Stimulated activated CD4-positive, alpha-beta T cell treated with anti-CD3 and anti-CD28 coated beads, Interleukin-1b, Interleukin-23, amount 100 ng/mL, for 24 hours (primary cell): Measurements from ENCODE around the gene XCR1.
"Not testable (repeated sequence)": the region's sequence is repeated elsewhere in the genome, so short reads cannot be mapped to it uniquely, and the experiment has no call there.

Experiments
- DNase-seq, 4 experiments: peaks; one replicate each; pipeline ENCODE4 v3.0.0-alpha.2; 2020; ENCODE audit warnings: low read depth in 4 of 4, low spot score in 1 of 4

XCR1 gene

DNA sequence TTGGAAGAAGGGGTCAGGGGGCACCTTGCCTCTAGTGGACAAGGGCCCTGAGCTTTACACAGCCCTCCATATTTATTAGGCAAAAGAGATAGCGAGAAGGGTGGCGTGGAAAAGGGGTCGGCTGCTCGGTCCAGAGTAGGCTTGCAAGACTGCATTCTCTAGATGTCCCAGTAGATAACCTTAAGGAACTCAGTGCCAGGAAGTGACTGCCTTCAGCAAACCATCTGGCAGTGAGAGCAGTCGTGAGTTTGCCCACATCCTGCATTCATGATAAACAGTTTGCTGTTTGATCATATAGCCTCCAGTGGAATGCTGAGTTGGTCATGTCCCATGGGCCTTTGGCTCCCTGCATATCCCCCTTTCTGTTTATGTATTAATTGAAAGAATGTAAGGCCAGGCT is 18.9 kb upstream of the XCR1 start:
- not testable (repeated sequence) for DNase-seq

- DNase-seq: no peak
Measured at GRCh38 chr3:46038916-46039315, 11.6 kb upstream of the XCR1 start.

GRCh38 chr3:46038071-46038470 is 10.8 kb upstream of the XCR1 start:
- DNase-seq: not testable (repeated sequence)

DNA sequence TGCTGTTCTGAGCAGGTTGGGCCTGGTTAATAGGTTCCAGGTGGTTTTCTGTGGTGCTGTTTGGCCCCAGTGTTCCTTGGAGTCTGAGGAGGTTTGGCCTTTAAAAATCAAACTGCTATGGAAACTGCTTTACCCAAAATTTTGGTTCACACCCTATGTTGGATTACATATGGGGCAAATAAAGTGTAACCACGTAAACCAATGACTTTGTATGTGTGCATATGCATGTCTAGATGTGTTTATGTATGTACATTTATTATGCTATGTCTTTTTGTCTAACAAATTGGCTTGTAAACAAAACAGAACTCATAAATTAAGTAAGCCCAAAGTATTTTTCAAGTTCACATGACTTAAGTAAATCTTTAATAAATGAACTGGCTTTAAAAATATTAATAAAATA is 8.9 kb upstream of the XCR1 start:
- no peak for DNase-seq

DNA sequence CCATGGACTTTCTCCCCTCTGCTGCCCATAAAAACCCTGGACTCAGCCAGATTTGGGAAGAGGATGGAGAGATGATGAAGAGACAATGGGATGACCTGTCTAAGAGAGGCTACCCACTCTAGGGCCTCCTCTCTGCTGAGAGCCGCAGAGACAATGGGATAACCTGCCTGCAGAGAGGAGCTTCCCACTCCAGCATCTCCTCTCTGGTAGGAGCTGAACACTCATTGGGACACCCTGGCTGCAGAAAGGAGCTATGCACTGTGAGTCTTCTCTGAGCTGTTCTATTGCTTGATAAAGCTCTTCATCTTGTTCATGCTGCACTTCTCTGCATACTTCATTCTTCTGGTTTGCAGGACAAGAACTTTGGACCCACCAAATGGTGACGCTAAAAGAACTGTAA is 4.5 kb upstream of the XCR1 start:
- DNase-seq: no peak

DNA sequence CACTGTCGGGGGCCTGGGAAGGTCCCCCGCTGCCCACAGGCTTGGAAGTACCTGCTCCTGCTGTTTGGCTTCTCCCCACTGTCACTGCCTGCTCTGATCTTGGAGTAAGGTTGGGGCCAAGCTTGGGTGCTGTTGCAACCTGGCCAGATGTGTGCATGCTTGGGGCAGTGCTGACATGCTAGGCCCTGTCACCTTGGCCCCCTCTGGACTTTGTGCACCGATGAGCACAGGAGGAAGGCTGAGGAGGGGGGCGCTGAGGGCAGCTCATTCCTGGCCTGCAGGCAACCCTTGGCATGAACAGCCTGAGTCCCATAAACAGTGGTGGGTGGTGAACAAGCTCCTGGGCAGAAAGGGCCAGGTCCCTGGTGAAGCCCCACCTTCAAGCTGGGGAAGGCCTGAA is 4.0 kb upstream of the XCR1 start:
- no peak for DNase-seq

GRCh38 chr3:46030626-46031025 is 3.3 kb upstream of the XCR1 start:
- no peak for DNase-seq

DNA sequence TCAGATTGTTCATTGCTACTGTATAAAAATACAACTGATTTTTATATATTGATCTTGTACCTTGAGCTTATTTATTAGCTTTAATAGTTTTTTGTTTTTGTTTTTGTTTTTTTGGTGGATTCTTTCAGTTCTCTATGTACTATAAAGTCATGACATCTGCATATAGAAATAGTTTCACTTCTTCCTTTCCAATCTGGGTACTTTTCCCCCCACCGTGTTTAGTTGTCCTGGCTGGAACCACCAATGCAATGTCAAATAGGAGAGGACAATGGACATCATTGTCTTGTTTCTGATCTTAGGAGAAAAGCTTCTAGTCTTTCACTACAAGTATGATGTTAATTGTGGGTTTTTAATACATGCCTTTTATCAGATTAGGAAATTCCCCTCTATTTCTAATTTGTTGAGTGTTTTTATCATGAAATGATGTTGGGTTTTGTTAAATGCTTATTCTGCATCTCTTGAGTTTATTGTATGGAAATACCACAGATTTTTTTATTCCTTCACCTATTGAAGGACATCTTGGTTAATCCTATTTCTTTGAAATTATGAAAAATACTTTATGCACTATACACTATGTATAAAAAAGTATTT is 2.8 kb upstream of the XCR1 start:
- no peak for DNase-seq

DNA sequence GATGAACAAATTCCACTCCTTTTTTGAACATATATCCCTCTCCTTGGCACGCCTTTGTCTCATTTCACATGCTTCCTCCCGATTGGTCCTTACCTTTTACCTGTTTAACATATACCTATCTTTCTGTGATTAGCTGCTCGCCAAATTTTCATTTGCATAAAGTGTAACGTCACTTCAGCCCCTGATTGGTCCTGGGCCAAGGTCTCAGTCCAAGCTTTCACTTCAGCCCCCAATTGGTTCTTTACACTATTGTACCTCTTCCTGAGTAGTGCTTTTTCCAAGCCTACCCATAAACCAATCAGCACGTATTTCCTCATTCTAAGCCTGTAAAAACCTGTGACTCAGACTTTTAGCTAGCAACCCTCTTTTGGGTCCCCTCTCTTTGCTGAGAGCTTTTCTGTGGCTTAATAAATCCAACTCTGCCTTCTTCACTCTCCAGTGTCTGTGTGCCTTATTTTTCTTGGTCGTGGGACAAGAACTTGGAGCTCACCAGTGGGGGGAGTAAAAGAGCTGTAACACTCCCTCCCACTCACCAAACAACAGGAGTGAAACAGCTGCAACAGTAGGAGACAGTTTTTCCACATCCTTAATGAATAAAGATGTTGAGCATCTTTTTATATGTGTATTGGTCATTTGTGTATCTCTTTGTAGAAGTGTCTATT is 584 bp upstream of the XCR1 start:
- no peak for DNase-seq

- no peak for DNase-seq
Measured at GRCh38 chr3:46025139-46025538, 2.1 kb downstream of the XCR1 start.

DNA sequence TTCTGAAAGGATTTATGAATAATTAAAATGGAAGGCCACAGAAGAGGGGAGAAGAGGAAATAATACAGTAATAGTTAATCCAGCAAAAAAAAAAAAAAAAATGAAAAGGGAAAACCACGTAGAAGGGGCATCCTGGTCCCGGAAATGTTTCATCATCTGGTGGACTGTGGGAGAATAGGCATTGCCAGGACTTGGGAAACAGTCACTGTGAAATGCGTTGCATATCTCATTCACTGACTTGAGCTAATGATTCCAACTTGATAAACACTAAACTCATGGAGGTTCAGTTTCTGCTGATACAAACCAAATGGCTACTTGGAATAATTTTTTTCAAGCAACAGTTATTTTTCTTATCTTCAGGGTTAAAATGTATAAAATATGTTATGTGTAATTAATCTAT is 3.2 kb downstream of the XCR1 start:
- DNase-seq: no peak

GRCh38 chr3:46022909-46023785 is 4.1 kb downstream of the XCR1 start:
- no peak for DNase-seq

DNA sequence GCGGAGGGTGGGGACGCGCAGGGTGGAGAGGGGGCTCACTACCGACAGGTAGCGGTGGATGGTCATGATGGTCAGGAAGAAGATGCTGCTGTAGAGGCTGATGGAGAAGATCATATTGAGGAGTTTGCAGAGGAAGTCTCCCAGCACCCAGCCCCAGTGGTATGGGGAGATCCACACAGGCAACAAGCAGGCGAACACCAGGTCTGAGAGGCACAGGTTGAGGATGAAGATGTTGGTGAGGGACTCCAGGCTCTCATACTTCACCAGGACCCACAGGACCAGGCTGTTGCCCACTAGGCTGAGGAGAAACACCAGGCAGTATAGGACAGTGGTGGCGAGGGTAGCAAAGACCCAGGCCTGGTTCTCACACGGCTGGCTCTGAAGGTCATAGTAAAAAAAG is 5.8 kb downstream of the XCR1 start:
- no peak for DNase-seq

GRCh38 chr3:46020766-46021510 is 6.3 kb downstream of the XCR1 start:
- DNase-seq: no peak

DNA sequence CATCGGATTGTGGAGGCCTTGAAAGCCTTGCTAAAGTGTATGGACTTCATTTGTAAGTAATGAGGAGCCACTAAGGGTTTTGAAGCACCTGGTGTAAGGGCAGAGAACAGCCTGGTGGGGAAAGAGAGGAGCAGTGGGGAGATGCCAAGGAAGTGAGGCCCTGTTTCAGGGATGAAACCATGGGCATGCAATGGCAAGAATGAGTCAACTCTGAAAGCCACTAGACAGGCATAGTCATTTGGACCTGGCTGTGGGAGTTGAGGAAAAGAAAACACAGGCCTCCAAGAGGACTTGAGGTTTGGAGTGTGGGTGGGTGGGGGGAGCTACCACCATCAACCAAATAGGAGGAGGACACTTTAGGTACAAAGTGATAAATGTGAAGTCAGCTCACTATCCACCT is 7.6 kb downstream of the XCR1 start:
- DNase-seq: peak in 1 of 4 experiments; percentile 21

GRCh38 chr3:46017720-46018119 is 9.6 kb downstream of the XCR1 start:
- no peak for DNase-seq

- no peak for DNase-seq
Measured at GRCh38 chr3:46013316-46014094, 13.8 kb downstream of the XCR1 start.

GRCh38 chr3:46012246-46012645 is 15.0 kb downstream of the XCR1 start:
- DNase-seq: no peak

DNA sequence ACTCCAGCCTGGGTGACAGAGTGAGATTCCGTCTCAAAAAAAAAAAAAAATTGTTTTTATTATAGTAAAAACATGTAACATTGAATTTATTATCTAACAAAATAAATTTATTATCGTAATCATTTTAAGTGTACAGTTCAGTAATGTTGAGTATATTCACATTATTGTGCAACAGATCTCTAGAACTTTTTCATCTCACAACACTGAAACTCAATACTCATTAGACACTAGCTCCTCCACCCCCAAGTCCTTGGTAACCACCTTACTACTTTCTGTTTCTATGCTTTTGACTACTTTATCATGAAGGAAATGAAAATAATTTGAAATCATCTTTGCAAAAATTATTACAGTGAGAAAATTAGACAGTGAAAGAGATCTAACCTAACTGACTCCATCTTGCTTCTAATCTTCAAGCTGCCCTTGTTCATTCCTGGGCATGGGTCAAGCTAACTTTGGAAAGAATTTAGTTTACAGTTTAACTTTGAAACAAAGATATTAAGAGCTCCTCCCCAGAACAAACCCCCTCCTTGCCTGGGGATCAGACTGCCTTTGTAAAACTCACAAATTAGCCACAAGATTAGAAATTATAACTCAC is 16.7 kb downstream of the XCR1 start:
- no peak for DNase-seq

GRCh38 chr3:46008058-46008457 is 19.2 kb downstream of the XCR1 start:
- DNase-seq: no peak
